Measurements from ENCODE around the gene GVQW3.

GRCh38 chr11:76380977-76381719 lies at the start of gene GVQW3, which contains the start of gene THAP12:
- TF ChIP-seq SKI (IDR thresholded peaks at IDR 0.05; ENCODE audit: partially characterized antibody) (peak; percentile 86), POLR2A (IDR thresholded peaks at IDR 0.05; ENCODE audit: insufficient read depth in 1 of 2, low read depth in 2 of 2, low read length in 2 of 2) (peak; percentile 63 to 86), RAD21 (CRISPR knock-in tag; IDR thresholded peaks at IDR 0.05) (peak; percentile 64; the same call in 1 of the 2 replicates), CTCF (CRISPR knock-in tag; IDR thresholded peaks at IDR 0.05) (peak; percentile 73), JUNB (CRISPR knock-in tag; IDR thresholded peaks at IDR 0.05; ENCODE audit: borderline replicate concordance) (no peak), ARHGAP35 (CRISPR knock-in tag; IDR thresholded peaks at IDR 0.05; ENCODE audit: borderline replicate concordance) (0 out of 2 replicates have a peak, but pooled peaks have one; percentile 39)
